Activated naive CD8-positive, alpha-beta T cell treated with anti-CD3 and anti-CD28 coated beads, Interleukin-2, amount 50 U/mL, for 24 hours (primary cell): ENCODE data around the gene COLEC12.

Experiments
- ATAC-seq: fragments of 150-1000 bp; cut with Tn5 transposase; one replicate; pipeline ENCODE4 v1.10.0; 2021
- DNase-seq: peaks from one replicate; pipeline ENCODE4 v3.0.0; 2021
- H3K27ac Mint-ChIP-seq: one replicate; pipeline ENCODE4 v1.8.0; 2021; ENCODE audit warnings: mild to moderate bottlenecking, mixed read lengths
- H3K27me3 Mint-ChIP-seq: one replicate; pipeline ENCODE4 v1.8.0; 2021; ENCODE audit warnings: mixed read lengths
- H3K36me3 Mint-ChIP-seq: one replicate; pipeline ENCODE4 v1.8.0; 2021; ENCODE audit warnings: low read depth, mixed read lengths
- H3K4me1 Mint-ChIP-seq: one replicate; pipeline ENCODE4 v1.8.0; 2021; ENCODE audit warnings: mixed read lengths
- H3K4me3 Mint-ChIP-seq: one replicate; pipeline ENCODE4 v1.8.0; 2021; ENCODE audit warnings: mild to moderate bottlenecking, moderate library complexity, mixed read lengths
- H3K9me3 Mint-ChIP-seq: one replicate; pipeline ENCODE4 v1.8.0; 2021; ENCODE audit warnings: mixed read lengths

COLEC12 gene

DNA sequence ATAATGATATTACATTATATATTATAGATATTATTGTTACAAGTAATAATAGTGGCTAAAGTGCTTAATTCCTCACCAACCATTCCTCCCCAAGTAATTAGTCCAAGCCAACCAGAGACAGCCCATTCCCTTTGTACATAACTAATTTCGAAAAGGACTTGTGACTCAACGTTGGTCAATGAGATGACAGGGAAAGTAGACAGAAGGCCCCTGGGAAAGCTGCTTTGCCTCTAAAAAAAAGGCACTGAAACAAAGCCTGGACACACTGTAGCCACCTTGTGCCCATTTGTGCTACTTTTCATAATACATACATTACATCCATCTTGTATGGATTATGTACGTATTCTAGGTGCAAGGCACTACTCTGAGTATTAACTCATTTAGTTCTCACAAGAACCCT is 28.8 kb downstream of the COLEC12 start:
- H3K36me3 Mint-ChIP-seq: no peaks in the 10 kb centered on the region
- no peak for ATAC-seq
- H3K27ac Mint-ChIP-seq: no peak overlapping the region
- no peak for DNase-seq
- no peak overlapping the region for H3K4me3 Mint-ChIP-seq
- H3K9me3 Mint-ChIP-seq: no peaks in the 10 kb centered on the region
- H3K27me3 Mint-ChIP-seq: peaks cover 1% of the 10 kb centered on the region
- H3K4me1 Mint-ChIP-seq: no peaks in the 10 kb centered on the region

DNA sequence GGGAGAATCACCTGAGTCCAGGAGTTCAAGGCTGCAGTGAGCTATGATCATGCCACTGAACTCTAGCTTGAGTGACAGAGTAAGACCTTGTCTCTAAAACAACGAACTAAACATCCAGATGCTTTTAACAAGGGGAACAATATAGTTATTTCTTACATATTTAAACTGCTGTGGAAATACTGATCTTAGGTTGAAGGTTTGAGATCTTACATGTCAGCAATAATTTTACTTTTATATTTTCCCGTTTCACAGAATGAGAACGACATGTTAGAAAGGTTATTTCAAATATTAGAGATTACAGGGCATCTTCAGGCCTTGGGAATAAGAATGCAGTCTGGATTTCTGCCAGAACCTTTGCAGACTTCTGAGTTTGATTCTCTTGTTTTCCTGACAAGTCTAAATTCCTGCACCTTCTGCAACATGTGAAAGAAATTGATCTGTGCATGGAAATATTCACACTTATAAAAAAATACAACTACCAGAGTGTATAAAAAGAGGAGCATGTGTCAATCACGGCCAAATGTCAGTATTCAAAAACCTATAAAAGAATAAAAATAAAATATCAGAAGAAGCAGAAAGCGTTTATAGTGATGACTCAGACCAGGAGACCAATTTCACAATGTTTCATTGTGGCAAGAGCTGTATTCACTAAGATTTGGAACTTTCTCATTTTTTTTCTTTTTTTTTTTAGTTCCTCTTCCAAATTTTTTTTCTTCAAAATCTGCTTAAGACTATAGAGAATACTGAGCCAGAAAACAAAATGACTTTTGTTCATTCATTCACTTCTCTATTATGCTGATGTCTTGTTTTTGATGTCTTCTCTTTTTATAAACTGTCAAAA is 29.6 kb downstream of the COLEC12 start:
- H3K27me3 Mint-ChIP-seq: peaks cover 4% of the 10 kb centered on the region
- no peak for ATAC-seq
- no peak overlapping the region for H3K27ac Mint-ChIP-seq
- no peaks in the 10 kb centered on the region for H3K4me1 Mint-ChIP-seq
- no peaks in the 10 kb centered on the region for H3K9me3 Mint-ChIP-seq
- no peak overlapping the region for H3K4me3 Mint-ChIP-seq
- DNase-seq: no peak
- H3K36me3 Mint-ChIP-seq: no peaks in the 10 kb centered on the region

DNA sequence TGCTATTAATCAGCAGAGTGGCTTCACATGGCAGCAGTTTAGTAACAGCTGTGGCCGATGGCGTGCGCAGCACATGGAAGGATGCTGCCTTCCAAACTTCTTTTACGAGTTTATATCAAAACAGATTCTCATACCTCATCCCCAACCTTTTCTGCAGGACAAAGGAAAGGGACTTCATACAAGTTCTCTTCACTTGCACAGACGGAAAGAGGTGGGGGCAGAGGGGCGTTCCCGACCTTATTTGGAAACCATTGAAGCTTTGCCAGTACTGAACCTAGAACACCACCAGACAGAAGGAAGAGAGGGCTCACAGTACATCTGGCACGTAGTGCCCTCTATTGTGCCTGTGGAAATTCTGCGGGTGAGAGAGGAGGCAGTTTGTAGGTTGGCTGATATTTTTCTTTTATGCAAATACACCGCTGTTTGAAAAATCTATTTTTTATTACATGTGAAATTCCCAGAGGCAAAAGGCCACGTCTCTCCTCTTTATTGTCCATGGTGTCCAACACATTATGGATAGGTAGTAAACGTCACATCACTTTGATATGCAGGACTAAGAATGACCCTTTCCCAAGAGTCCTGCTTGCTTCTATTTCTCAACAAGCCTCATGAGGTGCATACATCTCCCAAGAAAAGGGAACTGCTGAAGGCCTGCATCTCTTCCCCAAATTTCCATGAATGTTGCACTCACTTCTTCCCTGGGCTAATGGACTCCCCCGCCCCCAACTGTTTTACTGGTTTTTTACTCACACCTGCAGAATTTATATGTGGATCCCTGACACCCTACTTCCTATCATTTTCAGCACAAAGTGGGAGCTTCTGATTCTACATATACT is 31.3 kb downstream of the COLEC12 start:
- no peaks in the 10 kb centered on the region for H3K9me3 Mint-ChIP-seq
- DNase-seq: no peak
- H3K27me3 Mint-ChIP-seq: peaks cover 7% of the 10 kb centered on the region
- no peak overlapping the region for H3K27ac Mint-ChIP-seq
- no peak for ATAC-seq
- no peak overlapping the region for H3K4me3 Mint-ChIP-seq
- no peaks in the 10 kb centered on the region for H3K36me3 Mint-ChIP-seq
- H3K4me1 Mint-ChIP-seq: no peaks in the 10 kb centered on the region

DNA sequence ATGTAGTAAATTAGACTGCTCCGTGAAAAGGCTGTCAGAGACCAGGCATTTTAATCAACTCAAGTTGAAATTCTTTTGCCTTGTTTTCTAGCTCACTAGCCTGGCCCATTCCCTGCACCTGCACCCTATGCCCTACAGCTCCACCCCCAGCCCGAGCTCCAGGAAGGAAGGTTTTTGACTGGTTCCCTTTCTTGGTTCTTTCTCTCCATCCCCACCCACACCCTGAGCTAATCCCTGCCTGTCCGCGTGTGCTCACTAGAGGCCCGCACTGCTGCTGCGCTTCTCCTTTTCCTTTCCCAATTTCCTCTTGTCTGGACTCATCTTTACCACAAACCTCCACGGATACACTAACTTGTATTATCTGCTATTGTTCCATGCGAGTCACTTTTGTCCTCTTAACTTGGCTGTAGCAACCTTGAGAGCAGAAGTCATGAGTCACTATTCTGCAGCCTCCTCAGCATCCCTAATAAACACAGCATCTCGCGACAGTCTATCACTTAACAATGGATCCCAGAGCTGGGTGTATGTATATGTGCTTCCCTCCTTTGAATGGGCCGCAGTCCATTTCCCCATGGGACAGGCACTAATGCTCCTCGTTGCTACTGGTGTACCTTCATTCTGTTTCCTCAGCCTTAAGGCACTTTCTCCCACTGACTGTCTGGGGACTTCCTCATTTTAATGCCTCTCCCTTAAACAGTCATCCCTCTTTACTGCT is 36.5 kb downstream of the COLEC12 start:
- peaks cover 3% of the 10 kb centered on the region for H3K9me3 Mint-ChIP-seq
- ATAC-seq (no peak), DNase-seq (no peak)
- no peaks in the 10 kb centered on the region for H3K36me3 Mint-ChIP-seq
- H3K27ac Mint-ChIP-seq: no peak overlapping the region
- peaks cover 17% of the 10 kb centered on the region for H3K27me3 Mint-ChIP-seq
- H3K4me1 Mint-ChIP-seq: no peaks in the 10 kb centered on the region
- no peak overlapping the region for H3K4me3 Mint-ChIP-seq

DNA sequence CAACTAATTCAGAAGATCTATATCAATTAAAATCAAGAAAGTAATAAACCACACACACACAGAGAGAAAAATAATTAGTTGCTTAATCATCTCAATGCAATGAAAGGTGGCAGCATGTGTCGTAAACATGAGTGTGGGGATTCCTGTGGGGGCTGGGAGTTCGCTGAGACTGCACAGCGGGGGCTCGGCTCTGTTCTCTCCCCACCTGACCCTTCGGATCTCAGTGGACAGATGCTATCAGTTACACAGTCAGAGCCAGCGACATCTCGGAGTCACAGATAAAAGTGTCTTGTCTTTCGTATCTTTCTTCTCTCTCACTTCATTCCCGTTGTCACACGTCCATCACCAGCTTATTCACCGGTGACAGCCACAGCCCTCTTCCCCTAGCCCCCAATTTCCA is 37.1 kb downstream of the COLEC12 start:
- ATAC-seq (no peak), DNase-seq (no peak)
- Mint-ChIP-seq H3K4me1 (no peaks in the 10 kb centered on the region), H3K9me3 (peaks cover 3% of the 10 kb centered on the region), H3K27me3 (peaks cover 17% of the 10 kb centered on the region), H3K36me3 (no peaks in the 10 kb centered on the region), H3K4me3 (no peak overlapping the region), H3K27ac (no peak overlapping the region)

DNA sequence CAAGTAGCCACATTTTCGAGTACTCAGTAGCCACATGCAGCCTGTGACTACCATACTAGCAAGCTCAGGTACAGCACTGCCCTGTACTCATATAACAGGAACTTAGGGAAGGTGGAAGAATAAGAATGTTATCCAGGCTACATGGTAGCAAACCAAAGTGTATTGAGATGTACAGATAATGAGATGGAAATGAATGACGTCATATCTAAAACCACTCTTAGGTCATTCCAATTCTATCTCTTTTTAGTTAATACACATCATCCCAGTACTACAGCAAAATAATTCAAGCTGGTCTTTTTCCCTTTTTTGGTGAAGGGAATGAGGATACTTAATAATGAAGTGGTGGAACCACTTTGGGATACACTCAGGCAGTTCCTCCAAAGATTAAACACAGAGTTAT is 38.7 kb downstream of the COLEC12 start:
- Mint-ChIP-seq H3K27ac (no peak overlapping the region), H3K4me3 (no peak overlapping the region), H3K4me1 (no peaks in the 10 kb centered on the region), H3K9me3 (peaks cover 3% of the 10 kb centered on the region), H3K36me3 (no peaks in the 10 kb centered on the region), H3K27me3 (peaks cover 16% of the 10 kb centered on the region)
- DNase-seq (no peak), ATAC-seq (no peak)

DNA sequence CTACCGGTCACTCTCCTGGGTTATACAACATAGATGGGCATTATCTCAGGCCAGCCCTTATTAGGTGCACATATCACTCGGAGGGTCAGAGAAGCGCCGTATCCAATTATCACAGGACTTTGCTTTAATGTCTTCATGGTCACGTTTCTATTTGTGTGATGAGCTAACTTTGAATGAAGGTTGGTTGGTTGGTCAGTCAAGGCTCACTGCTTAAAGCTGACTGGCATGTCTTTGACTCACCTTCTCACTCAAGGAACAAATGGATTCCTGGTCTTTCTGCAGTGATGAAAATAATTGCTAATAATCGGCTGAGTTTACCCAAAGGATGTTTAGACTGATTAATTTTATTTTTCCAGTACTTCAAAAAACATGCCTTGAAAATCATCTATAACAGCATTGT is 39.7 kb downstream of the COLEC12 start:
- Mint-ChIP-seq H3K9me3 (peaks cover 3% of the 10 kb centered on the region), H3K4me1 (no peaks in the 10 kb centered on the region), H3K4me3 (no peak overlapping the region), H3K27me3 (peaks cover 15% of the 10 kb centered on the region), H3K36me3 (no peaks in the 10 kb centered on the region), H3K27ac (no peak overlapping the region)
- ATAC-seq (no peak), DNase-seq (no peak)

DNA sequence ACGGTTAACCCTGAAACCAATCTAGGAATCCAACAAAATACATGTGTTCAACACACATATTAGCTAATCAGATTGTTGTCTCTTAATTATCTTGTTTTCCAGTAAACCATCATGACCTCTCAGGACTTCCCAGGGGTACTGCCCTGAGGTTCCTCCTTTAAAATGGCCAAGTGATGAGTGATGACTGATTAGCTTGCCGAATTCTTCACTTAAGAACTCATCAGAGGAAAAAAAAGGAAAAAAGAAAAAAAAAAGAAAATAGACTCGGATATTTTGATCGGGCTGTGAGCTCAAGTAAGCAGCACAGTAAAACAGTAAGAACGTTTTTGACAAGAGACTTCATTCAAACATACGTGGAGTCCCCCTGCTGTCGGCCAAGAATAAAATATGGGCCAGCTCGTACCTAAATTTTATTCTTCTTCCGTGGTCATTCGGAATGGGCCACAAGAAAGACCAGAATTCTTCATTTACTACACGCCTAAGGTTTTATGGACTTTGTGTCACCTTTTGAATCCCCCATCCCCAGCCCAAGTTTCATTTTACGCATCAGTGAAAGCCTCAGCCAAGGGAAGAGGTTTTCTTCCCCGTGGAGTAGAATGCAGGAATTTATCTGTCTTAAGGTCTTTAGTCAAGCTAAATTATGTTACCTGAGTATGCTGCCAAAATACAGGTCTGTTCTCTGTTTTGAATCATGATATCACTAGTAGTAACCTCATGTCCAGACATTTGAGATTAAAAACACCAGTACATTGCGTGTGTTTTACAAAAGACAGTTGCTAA is 40.5 kb downstream of the COLEC12 start:
- Mint-ChIP-seq H3K4me3 (no peak overlapping the region), H3K4me1 (no peaks in the 10 kb centered on the region), H3K27ac (no peak overlapping the region), H3K27me3 (peaks cover 18% of the 10 kb centered on the region), H3K9me3 (peaks cover 3% of the 10 kb centered on the region), H3K36me3 (no peaks in the 10 kb centered on the region)
- DNase-seq (no peak), ATAC-seq (no peak)

DNA sequence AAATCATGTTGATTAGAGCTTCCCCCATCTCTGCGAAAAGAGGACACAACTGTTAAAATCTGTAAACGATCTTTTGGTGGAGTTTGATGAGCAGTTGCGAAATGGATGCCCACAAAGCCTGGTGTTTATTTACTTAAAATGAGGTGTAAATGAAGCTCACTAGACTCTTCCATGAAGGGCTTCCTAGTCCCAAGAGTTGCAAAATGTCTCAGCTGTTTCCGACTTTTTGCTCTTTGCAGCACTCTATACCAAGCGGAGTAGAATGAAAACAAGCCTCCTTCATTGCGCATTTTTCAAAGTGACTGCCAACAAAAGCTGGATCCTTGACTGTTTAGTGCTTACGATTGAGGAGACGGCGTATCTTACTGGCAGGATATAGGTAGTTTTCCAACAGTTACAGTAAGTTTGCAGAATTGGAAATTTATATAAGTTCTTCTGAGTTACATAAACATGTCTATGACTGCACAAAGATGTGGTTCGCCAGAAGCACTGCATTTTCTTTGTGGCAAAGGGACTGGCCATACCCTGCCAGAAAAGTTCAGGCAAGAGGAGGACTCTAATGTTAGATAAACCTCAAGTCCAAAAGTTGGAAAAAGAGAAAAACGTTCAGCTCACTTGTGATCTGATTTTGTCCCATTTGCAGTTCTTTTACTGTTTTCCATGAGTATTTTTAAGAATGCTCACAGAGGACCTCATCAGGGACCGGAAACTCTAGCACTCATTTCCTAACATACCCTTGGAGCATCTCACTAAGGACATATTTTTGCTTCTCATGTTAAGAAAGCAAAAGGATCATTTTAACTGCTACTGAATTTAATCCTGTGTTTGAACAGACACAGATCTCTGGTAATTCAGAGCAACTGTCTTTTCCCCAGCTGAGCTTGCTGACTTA is 42.7 kb downstream of the COLEC12 start:
- Mint-ChIP-seq H3K9me3 (peaks cover 9% of the 10 kb centered on the region), H3K27me3 (peaks cover 15% of the 10 kb centered on the region), H3K4me3 (no peak overlapping the region), H3K27ac (no peak overlapping the region), H3K36me3 (no peaks in the 10 kb centered on the region), H3K4me1 (no peaks in the 10 kb centered on the region)
- DNase-seq (no peak), ATAC-seq (no peak)

DNA sequence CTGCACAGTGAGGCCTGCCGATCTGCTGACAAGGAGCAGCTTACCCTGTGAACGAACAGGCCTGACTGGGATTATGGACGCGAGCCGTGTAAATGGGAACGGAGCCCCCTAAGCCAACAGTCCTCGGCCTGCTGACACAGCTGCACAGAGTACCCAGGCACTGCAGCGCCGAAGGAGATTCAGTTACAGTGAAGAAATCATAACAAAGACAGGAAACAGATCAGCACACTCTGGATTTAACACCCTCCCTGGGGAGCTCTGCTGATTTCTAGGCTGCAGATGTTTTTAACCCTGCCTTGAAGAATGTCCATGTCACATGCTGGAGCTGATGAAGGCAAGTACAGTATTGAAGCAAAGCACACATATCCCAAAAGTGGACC is 43.4 kb downstream of the COLEC12 start:
- H3K4me3 Mint-ChIP-seq: no peak overlapping the region
- H3K4me1 Mint-ChIP-seq: no peaks in the 10 kb centered on the region
- ATAC-seq (no peak), DNase-seq (no peak)
- H3K9me3 Mint-ChIP-seq: peaks cover 14% of the 10 kb centered on the region
- no peaks in the 10 kb centered on the region for H3K36me3 Mint-ChIP-seq
- H3K27ac Mint-ChIP-seq: no peak overlapping the region
- H3K27me3 Mint-ChIP-seq: peaks cover 12% of the 10 kb centered on the region

DNA sequence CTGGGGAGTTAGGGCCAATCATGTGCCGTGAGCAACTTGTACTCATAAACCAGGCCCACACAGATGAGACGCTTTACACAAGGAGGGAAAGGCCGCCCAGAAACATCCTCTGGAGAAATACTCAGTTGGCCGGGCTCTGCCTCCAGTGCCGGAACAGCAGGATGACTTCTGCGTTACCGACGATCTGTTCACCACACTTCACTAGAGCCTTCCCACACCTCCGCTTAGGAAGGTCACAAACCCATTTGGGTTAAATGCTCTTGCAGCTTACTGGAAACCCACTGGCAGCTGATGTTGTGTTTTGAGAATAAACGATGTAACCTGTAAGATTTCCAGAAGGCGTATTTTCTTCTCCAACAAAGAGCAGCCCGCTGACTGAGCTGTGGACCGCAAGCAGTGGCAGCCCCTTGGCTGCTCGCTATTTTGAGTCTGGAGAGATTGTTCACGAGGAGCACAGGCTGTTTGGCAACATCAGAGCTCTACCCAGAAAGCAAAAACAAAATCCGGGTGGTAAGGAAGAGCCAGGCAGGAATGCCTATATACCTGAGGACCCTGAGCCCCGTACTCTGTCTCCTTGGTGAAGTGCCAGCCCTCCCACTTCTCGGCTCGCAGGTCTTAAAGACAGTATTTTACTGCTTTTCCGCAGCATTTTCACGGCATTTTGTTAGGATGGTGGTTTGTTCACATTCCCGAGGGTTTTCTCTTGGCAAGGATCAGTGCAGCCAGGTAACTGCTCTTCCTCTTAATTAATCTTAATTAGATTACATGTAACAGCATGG is 44.0 kb downstream of the COLEC12 start:
- H3K4me3 Mint-ChIP-seq: no peak overlapping the region
- ATAC-seq (no peak), DNase-seq (no peak)
- H3K4me1 Mint-ChIP-seq: no peaks in the 10 kb centered on the region
- H3K36me3 Mint-ChIP-seq: no peaks in the 10 kb centered on the region
- H3K9me3 Mint-ChIP-seq: peaks cover 18% of the 10 kb centered on the region
- H3K27me3 Mint-ChIP-seq: peaks cover 12% of the 10 kb centered on the region
- no peak overlapping the region for H3K27ac Mint-ChIP-seq

DNA sequence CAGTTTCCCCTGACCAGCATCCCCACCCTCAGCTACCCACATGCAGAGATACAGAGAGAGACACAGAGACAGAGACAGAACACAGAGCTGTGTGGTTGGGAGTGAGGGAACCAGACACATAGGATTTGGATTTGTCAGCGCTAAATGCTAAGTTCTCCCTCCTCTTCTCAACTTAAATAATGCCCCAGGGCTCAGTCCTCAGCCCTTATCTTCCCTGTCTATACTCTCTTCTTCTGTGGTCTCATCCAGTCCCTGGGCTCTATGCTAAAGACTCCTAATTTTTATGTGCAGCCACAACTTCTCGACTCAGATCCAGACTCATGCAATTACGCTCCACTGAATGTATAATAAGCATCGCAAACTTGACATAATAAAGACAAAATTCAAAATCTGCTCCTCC is 47.1 kb downstream of the COLEC12 start:
- Mint-ChIP-seq H3K36me3 (no peaks in the 10 kb centered on the region), H3K27ac (no peak overlapping the region), H3K4me3 (no peak overlapping the region), H3K27me3 (peaks cover 12% of the 10 kb centered on the region), H3K4me1 (no peaks in the 10 kb centered on the region), H3K9me3 (peaks cover 30% of the 10 kb centered on the region)
- ATAC-seq (no peak), DNase-seq (no peak)

DNA sequence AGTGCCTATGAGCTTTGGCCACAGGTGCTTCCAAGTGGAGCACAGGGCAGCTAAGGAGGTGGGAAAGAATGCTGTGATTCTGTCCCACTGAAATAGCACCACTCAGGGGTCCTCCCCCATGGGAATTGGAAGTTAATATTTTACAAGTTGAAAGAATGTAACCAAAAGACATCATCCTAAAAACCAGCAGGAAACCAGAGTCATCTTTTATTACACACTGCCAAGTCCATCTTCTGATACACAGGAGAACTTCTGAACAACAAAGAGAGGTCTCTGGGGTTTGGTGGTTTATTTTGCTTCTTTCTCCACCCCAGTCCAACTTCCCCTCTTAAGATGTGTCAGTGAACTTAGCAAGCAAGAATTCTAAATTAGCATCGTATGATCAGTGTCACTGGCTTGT is 47.7 kb downstream of the COLEC12 start:
- DNase-seq: no peak
- Mint-ChIP-seq H3K4me3 (no peak overlapping the region), H3K4me1 (no peaks in the 10 kb centered on the region), H3K36me3 (no peaks in the 10 kb centered on the region), H3K27me3 (peaks cover 15% of the 10 kb centered on the region), H3K27ac (no peak overlapping the region), H3K9me3 (peaks cover 30% of the 10 kb centered on the region)
- no peak for ATAC-seq
